Measurements from ENCODE around the gene NCOA1. TPM values are rescaled to one million over a fixed set of nuclear protein-coding genes. Genes with fewer than 3 reads are reported as not detected.

NCOA1 gene
- total and polyA plus RNA-seq, 12 donors = 8.6 to 36.7 (median 32.0) TPM

- H3K4me3 ChIP-seq = no peak overlapping the region
- H3K4me1 ChIP-seq = peaks cover 0 to 54% (median 24%) of the 10 kb centered on the region in 9 donors
- WGBS, 2 donors = 10 to 17% methylated on average over 1 of the region's 1 CpG
- intact Hi-C loops (cut with DNase I) = no loop called here
- DNase-seq = no peak
- H3K27me3 ChIP-seq = no peaks in the 10 kb centered on the region
- no peak overlapping the region for H3K27ac ChIP-seq
- H3K36me3 ChIP-seq = no peaks in the 10 kb centered on the region
- TF ChIP-seq, protein P1, sequence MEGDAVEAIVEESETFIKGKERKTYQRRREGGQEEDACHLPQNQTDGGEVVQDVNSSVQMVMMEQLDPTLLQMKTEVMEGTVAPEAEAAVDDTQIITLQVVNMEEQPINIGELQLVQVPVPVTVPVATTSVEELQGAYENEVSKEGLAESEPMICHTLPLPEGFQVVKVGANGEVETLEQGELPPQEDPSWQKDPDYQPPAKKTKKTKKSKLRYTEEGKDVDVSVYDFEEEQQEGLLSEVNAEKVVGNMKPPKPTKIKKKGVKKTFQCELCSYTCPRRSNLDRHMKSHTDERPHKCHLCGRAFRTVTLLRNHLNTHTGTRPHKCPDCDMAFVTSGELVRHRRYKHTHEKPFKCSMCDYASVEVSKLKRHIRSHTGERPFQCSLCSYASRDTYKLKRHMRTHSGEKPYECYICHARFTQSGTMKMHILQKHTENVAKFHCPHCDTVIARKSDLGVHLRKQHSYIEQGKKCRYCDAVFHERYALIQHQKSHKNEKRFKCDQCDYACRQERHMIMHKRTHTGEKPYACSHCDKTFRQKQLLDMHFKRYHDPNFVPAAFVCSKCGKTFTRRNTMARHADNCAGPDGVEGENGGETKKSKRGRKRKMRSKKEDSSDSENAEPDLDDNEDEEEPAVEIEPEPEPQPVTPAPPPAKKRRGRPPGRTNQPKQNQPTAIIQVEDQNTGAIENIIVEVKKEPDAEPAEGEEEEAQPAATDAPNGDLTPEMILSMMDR (IDR thresholded peaks at IDR 0.05) = no peak
- no peaks in the 10 kb centered on the region for H3K9me3 ChIP-seq
- no peak for ATAC-seq
Measured at GRCh38 chr2:24618144-24618543, 127.1 kb downstream of the NCOA1 start.

DNA sequence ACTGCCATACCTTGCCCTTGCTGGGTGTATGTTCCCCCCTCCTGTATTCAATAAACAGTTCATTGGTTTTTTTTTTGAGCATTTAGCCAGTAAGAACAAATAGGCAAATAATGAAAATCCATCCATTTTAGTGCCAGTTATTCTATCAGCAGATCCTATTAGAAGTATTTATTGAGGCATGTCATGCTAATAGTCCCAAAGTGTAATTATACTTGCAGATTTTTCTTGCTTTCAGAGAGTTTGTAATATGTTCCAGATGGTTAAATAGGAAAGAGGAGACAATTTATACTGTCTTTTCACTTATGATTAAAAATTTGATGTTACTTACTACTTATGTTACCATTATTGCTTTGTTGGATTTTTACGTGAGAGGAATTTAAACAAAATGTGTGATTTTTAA, 127.6 kb downstream of the NCOA1 start:
- intact Hi-C loops (cut with DNase I) = no loop called here
- TF ChIP-seq, protein P1 (IDR thresholded peaks at IDR 0.05) = no peak
- Histone ChIP-seq H3K27me3 (no peaks in the 10 kb centered on the region), H3K36me3 (no peaks in the 10 kb centered on the region), H3K27ac (no peak overlapping the region), H3K4me1 (peaks cover 0 to 54% (median 24%) of the 10 kb centered on the region in 9 donors), H3K4me3 (no peak overlapping the region), H3K9me3 (no peaks in the 10 kb centered on the region)
- ATAC-seq = no peak
- no peak for DNase-seq
- 95 to 100% methylated on average over 1 of the region's 1 CpG for WGBS, 2 donors

DNA sequence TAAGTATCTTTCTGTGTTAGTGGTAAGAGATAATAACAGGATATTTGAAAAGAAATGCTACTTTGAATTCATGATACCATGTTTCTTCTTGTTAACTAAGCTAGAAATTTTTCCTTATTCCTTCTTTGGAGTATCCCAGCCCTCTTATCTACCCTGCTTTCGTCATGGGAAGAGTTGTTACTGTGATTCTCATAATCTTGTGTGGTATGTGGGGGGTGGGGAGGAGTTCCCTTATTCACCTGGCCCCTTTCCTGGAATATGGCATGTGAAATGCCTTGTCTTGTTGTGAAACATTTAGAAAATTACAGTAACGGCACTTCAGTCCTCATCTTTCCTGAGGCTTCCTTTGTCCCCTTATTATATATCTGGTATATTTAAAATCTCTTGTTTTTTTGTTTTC, 129.9 kb downstream of the NCOA1 start:
- H3K27ac ChIP-seq = no peak overlapping the region
- DNase-seq = no peak
- intact Hi-C loops (cut with DNase I) = no loop called here
- no peak overlapping the region for H3K4me3 ChIP-seq
- peak in 1 of 8 donors; percentile 82 for ATAC-seq
- TF ChIP-seq, protein P1 (IDR thresholded peaks at IDR 0.05) = no peak
- H3K9me3 ChIP-seq = no peaks in the 10 kb centered on the region
- peaks cover 0 to 37% (median 23%) of the 10 kb centered on the region in 9 donors for H3K4me1 ChIP-seq
- 68 to 76% methylated on average over 2 of the region's 2 CpGs for WGBS, 2 donors
- H3K36me3 ChIP-seq = no peaks in the 10 kb centered on the region
- H3K27me3 ChIP-seq = no peaks in the 10 kb centered on the region

- 63 to 83% methylated on average over 3 of the region's 3 CpGs for WGBS, 2 donors
- Histone ChIP-seq H3K9me3 (no peaks in the 10 kb centered on the region), H3K27me3 (no peaks in the 10 kb centered on the region), H3K4me1 (peaks cover 0 to 39% (median 20%) of the 10 kb centered on the region in 9 donors), H3K27ac (no peak overlapping the region), H3K36me3 (no peaks in the 10 kb centered on the region), H3K4me3 (no peak overlapping the region)
- no peak for DNase-seq
- TF ChIP-seq, protein P1 (IDR thresholded peaks at IDR 0.05) = no peak
- intact Hi-C loops (cut with DNase I) = no loop called here
- ATAC-seq = no peak
Measured at GRCh38 chr2:24621779-24622538, 130.9 kb downstream of the NCOA1 start.
